ENCODE results near the gene MACROD2. TPM values are rescaled to one million over a fixed set of nuclear protein-coding genes. Genes with fewer than 3 reads are reported as not detected.

The MACROD2 gene
- total RNA-seq, 1 experiment from 2014 or later: 3.7 TPM

- TF ChIP-seq YY1 (IDR thresholded peaks at IDR 0.05; ENCODE audit: extremely low read depth, insufficient replicate concordance, low read depth, low read length) (no peak), MAX (IDR thresholded peaks at IDR 0.05) (no peak), CEBPB (IDR thresholded peaks at IDR 0.05; ENCODE audit: low read depth) (no peak), CBX3 (IDR thresholded peaks at IDR 0.05; ENCODE audit: low read depth) (no peak), ZFX (IDR thresholded peaks at IDR 0.05) (no peak), ELF1 (IDR thresholded peaks at IDR 0.05; ENCODE audit: borderline replicate concordance, low read depth) (no peak)
These were observed 132.4 kb downstream of the MACROD2 start (continued) for GRCh38 chr20:14127514-14128223.

- POLR2A ChIA-PET: no interaction called here
- Histone ChIP-seq H3K27ac (ENCODE audit: low read depth, low read length) (no peak overlapping the region), H3K9ac (ENCODE audit: low read length) (no peak overlapping the region), H3K4me3 (replicated peaks in 1 of 2; ENCODE audit: low read depth in 1 of 2, low read length in 2 of 2) (no peak overlapping the region), H3K9me2 (ENCODE audit: insufficient read depth) (no peaks in the 10 kb centered on the region; the same call in 1 of the 2 replicates), H3K36me3 (ENCODE audit: control insufficient read depth in 1 of 2, insufficient read depth in 2 of 2, low read length in 2 of 2) (no peaks in the 10 kb centered on the region), H3K4me1 (ENCODE audit: control insufficient read depth in 1 of 2, insufficient read depth in 2 of 2, low read length in 2 of 2) (no peaks in the 10 kb centered on the region), H4K20me1 (ENCODE audit: insufficient read depth) (no peaks in the 10 kb centered on the region), H2AFZ (ENCODE audit: low read depth, low read length, poor library complexity, severe bottlenecking) (no peak overlapping the region), H3K27me3 (ENCODE audit: insufficient read depth, low read length) (no peaks in the 10 kb centered on the region), H3K79me2 (ENCODE audit: insufficient read depth, low read length) (no peaks in the 10 kb centered on the region), H3K4me2 (ENCODE audit: low read length) (no peak overlapping the region), H3K9me3 (ENCODE audit: control insufficient read depth in 1 of 2, insufficient read depth in 1 of 2, low read depth in 1 of 2, low read length in 2 of 2) (no peaks in the 10 kb centered on the region)
- RAD21 ChIA-PET (ENCODE audit: low non-redundant PET in 1 of 2, low total read pairs in 2 of 2, uncharacterized antibody in 2 of 2, unreplicated experiment in 2 of 2): no interaction called here
- intact Hi-C loops (cut with micrococcal nuclease): no loop called here
- TF ChIP-seq MAX (IDR thresholded peaks at IDR 0.05): no peak
- no peak for TF ChIP-seq YY1 (IDR thresholded peaks at IDR 0.05; ENCODE audit: extremely low read depth, insufficient replicate concordance, low read depth, low read length)
- no peak for TF ChIP-seq ELF1 (IDR thresholded peaks at IDR 0.05; ENCODE audit: borderline replicate concordance, low read depth)
- no peak for TF ChIP-seq JUND (IDR thresholded peaks at IDR 0.05)
- TF ChIP-seq EGR1 (IDR thresholded peaks at IDR 0.05; ENCODE audit: low read depth): no peak
- TF ChIP-seq REST (IDR thresholded peaks at IDR 0.05; ENCODE audit: low read depth): no peak
- TF ChIP-seq ZFX (IDR thresholded peaks at IDR 0.05): no peak
- no peak for TF ChIP-seq CEBPB (IDR thresholded peaks at IDR 0.05; ENCODE audit: low read depth)
- no peak for TF ChIP-seq SIN3A (IDR thresholded peaks at IDR 0.05; ENCODE audit: low read depth)
- no peak for TF ChIP-seq TCF7L2 (IDR thresholded peaks at IDR 0.05; ENCODE audit: borderline replicate concordance, extremely low read depth, insufficient read depth, insufficient read length)
- TF ChIP-seq ZNF274 (IDR thresholded peaks at IDR 0.05; ENCODE audit: low read depth, low read length): no peak
- no peak for TF ChIP-seq FOSL1 (IDR thresholded peaks at IDR 0.05; ENCODE audit: low read depth)
- no peak for TF ChIP-seq EZH2 (IDR thresholded peaks at IDR 0.05)
- TF ChIP-seq EZH2phosphoT487 (IDR thresholded peaks at IDR 0.05; ENCODE audit: borderline replicate concordance): no peak
- TF ChIP-seq SRF (IDR thresholded peaks at IDR 0.05; ENCODE audit: low read depth): no peak
- TF ChIP-seq POLR2A (IDR thresholded peaks at IDR 0.05; ENCODE audit: borderline replicate concordance, extremely low read depth, insufficient read depth, insufficient read length): no peak
- no peak for TF ChIP-seq SP1 (IDR thresholded peaks at IDR 0.05; ENCODE audit: low read depth)
- no peak for TF ChIP-seq CBX3 (IDR thresholded peaks at IDR 0.05; ENCODE audit: low read depth)
- CTCF ChIA-PET: no interaction called here
- no TSS peak for BruUV-seq (replicated peaks)
- DNase-seq (ENCODE audit: low read depth, low spot score) (no peak), ATAC-seq (no peak)
These were observed 138.7 kb downstream of the MACROD2 start for GRCh38 chr20:14134004-14134403.

Data from HCT116 (cell line).